ENCODE data around the gene THADA. TPM values are rescaled to one million over a fixed set of nuclear protein-coding genes. Genes with fewer than 3 reads are reported as not detected.

THADA gene
- polyA plus RNA-seq, 1 donor (not counting 4 experiments of a cell fraction or from before 2014, with no cell fraction given) = 22.6 TPM

GRCh38 chr2:43269074-43269572, 326.7 kb downstream of the THADA start:
- no peak overlapping the region for H2AFZ ChIP-seq (ENCODE audit: control insufficient read depth, low read length)
- DNase-seq (ENCODE audit: low read depth, low spot score) = no peak

GRCh38 chr2:43268066-43268953, 327.5 kb downstream of the THADA start:
- H3K4me3 ChIP-seq (ENCODE audit: control insufficient read depth in 2 of 3, extremely low read depth in 1 of 3, insufficient read depth in 2 of 3, low read depth in 1 of 3, low read length in 3 of 3) = no peak overlapping the region
- H3K4me2 ChIP-seq (ENCODE audit: control insufficient read depth, extremely low read depth, insufficient read depth, low read depth, low read length) = peak overlapping the region; percentile 12
- TF ChIP-seq CTCF (optimal IDR thresholded peaks at IDR 0.05 in 1 of 3, IDR thresholded peaks at IDR 0.05 in 1 of 3, conservative IDR thresholded peaks at IDR 0.05 in 1 of 3; ENCODE audit: extremely low read depth in 1 of 3, insufficient read depth in 2 of 3, low read length in 3 of 3) (no peak), EZH2 (IDR thresholded peaks at IDR 0.05; ENCODE audit: low read length) (no peak)
- no peak for DNase-seq (ENCODE audit: low read depth, low spot score)
- peaks cover 3% of the 10 kb centered on the region for H3K9me1 ChIP-seq (ENCODE audit: control insufficient read depth, extremely low read depth, insufficient read depth, low read length)
- H3K9me3 ChIP-seq (ENCODE audit: control insufficient read depth, low read depth, low read length) = no peaks in the 10 kb centered on the region
- no peaks in the 10 kb centered on the region for H3K27me3 ChIP-seq (ENCODE audit: control insufficient read depth, extremely low read depth, insufficient read depth, low read length)
- H2AFZ ChIP-seq (ENCODE audit: control insufficient read depth, low read length) = no peak overlapping the region
- H3K9ac ChIP-seq (ENCODE audit: control insufficient read depth, extremely low read depth, insufficient read depth, low read length) = no peak overlapping the region
- peaks cover 2 to 3% of the 10 kb centered on the region in 2 experiments for H3K36me3 ChIP-seq (ENCODE audit: control insufficient read depth in 2 of 2, extremely low read depth in 1 of 2, insufficient read depth in 2 of 2, low read length in 2 of 2)
- no peaks in the 10 kb centered on the region for H3K79me2 ChIP-seq (ENCODE audit: control insufficient read depth, insufficient read depth, low read length)
- peak; percentile 17 for FAIRE-seq
- dilution Hi-C loops (cut with MboI; ENCODE audit: extremely low pct_ligation_motif_present, low sequenced_read_pairs) = no loop called here
- peaks cover 20% of the 10 kb centered on the region for H3K4me1 ChIP-seq (ENCODE audit: control insufficient read depth, extremely low read depth, insufficient read depth, low read length)
- no peak overlapping the region for H3K27ac ChIP-seq (ENCODE audit: control insufficient read depth, insufficient read depth, low read length)
- H4K20me1 ChIP-seq (ENCODE audit: control insufficient read depth, extremely low read depth, insufficient read depth, low read length) = no peaks in the 10 kb centered on the region

More at GRCh38 chr2:43269074-43269572, 326.7 kb downstream of the THADA start:
- Histone ChIP-seq H3K36me3 (ENCODE audit: control insufficient read depth in 2 of 2, extremely low read depth in 1 of 2, insufficient read depth in 2 of 2, low read length in 2 of 2) (peaks cover 2 to 3% of the 10 kb centered on the region in 2 experiments), H4K20me1 (ENCODE audit: control insufficient read depth, extremely low read depth, insufficient read depth, low read length) (no peaks in the 10 kb centered on the region), H3K9me1 (ENCODE audit: control insufficient read depth, extremely low read depth, insufficient read depth, low read length) (peaks cover 3% of the 10 kb centered on the region), H3K9ac (ENCODE audit: control insufficient read depth, extremely low read depth, insufficient read depth, low read length) (no peak overlapping the region), H3K4me3 (ENCODE audit: control insufficient read depth in 2 of 3, extremely low read depth in 1 of 3, insufficient read depth in 2 of 3, low read depth in 1 of 3, low read length in 3 of 3) (no peak overlapping the region), H3K79me2 (ENCODE audit: control insufficient read depth, insufficient read depth, low read length) (no peaks in the 10 kb centered on the region), H3K4me1 (ENCODE audit: control insufficient read depth, extremely low read depth, insufficient read depth, low read length) (peaks cover 20% of the 10 kb centered on the region), H3K27ac (ENCODE audit: control insufficient read depth, insufficient read depth, low read length) (no peak overlapping the region), H3K9me3 (ENCODE audit: control insufficient read depth, low read depth, low read length) (no peaks in the 10 kb centered on the region), H3K27me3 (ENCODE audit: control insufficient read depth, extremely low read depth, insufficient read depth, low read length) (no peaks in the 10 kb centered on the region), H3K4me2 (ENCODE audit: control insufficient read depth, extremely low read depth, insufficient read depth, low read depth, low read length) (peak overlapping the region; percentile 11)
- FAIRE-seq = no peak
- dilution Hi-C loops (cut with MboI; ENCODE audit: extremely low pct_ligation_motif_present, low sequenced_read_pairs) = no loop called here
- no peak for TF ChIP-seq CTCF (optimal IDR thresholded peaks at IDR 0.05 in 1 of 3, IDR thresholded peaks at IDR 0.05 in 1 of 3, conservative IDR thresholded peaks at IDR 0.05 in 1 of 3; ENCODE audit: extremely low read depth in 1 of 3, insufficient read depth in 2 of 3, low read length in 3 of 3)
- no peak for TF ChIP-seq EZH2 (IDR thresholded peaks at IDR 0.05; ENCODE audit: low read length)

All from keratinocyte (primary cell).